Measurements from ENCODE around the gene STK32A. TPM values are rescaled to one million over a fixed set of nuclear protein-coding genes. Genes with fewer than 3 reads are reported as not detected.
A peak's percentile ranks its signal among the peaks of the same experiment; 100 is the strongest.

Gene STK32A
- total RNA-seq, 1 experiment from 2014 or later = 0.16 TPM

- no peaks in the 10 kb centered on the region for H3K27me3 Mint-ChIP-seq (ENCODE audit: insufficient read depth, unreplicated experiment)
- H3K27ac Mint-ChIP-seq (ENCODE audit: unreplicated experiment) = peak overlapping the region; percentile 79
- ChIA-PET POLR2A (interaction anchor here (0.5 kb wide), 1 partner anchor 48 kb away, joined by 4 read pairs; no protein-coding TSS in a partner anchor), CTCF (interaction anchor here (1.1 kb wide), 1 partner anchor 32 kb away, joined by 5 read pairs; no protein-coding TSS in a partner anchor)
- BruUV-seq (replicated peaks) = no TSS peak
- no peak overlapping the region for H3K4me3 ChIP-seq (ENCODE audit: low read depth, low read length)
- DNase-seq = peak; percentile 64 to 70
- H3K36me3 ChIP-seq (ENCODE audit: control insufficient read depth, insufficient read depth, low read length) = no peaks in the 10 kb centered on the region
- H3K4me1 Mint-ChIP-seq (ENCODE audit: low read depth, unreplicated experiment) = peaks cover 35% of the 10 kb centered on the region
- no peaks in the 10 kb centered on the region for H3K9me3 ChIP-seq
- no peaks in the 10 kb centered on the region for H3K27me3 ChIP-seq (replicated peaks; ENCODE audit: control insufficient read depth, insufficient read depth, low read length)
- no peak overlapping the region for H3K4me3 Mint-ChIP-seq (ENCODE audit: unreplicated experiment)
- H3K4me1 ChIP-seq = peaks cover 50% of the 10 kb centered on the region
- peaks cover 65% of the 10 kb centered on the region for H3K36me3 Mint-ChIP-seq (ENCODE audit: insufficient read depth, unreplicated experiment)
- H3K9me3 Mint-ChIP-seq (ENCODE audit: unreplicated experiment) = peaks cover 10% of the 10 kb centered on the region
- no peak for TF ChIP-seq CTCF (IDR thresholded peaks at IDR 0.05; ENCODE audit: insufficient read depth in 1 of 2, low read depth in 1 of 2, low read length in 1 of 2, severe bottlenecking in 1 of 2, unreplicated experiment in 1 of 2)
- intact Hi-C loops (cut with micrococcal nuclease; ENCODE audit: unreplicated experiment) = loop anchor here (1.0 to 10.0 kb wide), 4 partner anchors 32 to 435 kb away; partner anchors contain the start of gene SPINK1
These were observed 165.4 kb downstream of the STK32A start for GRCh38 chr5:147400126-147400809.

- no peaks in the 10 kb centered on the region for H3K27me3 ChIP-seq (replicated peaks; ENCODE audit: control insufficient read depth, insufficient read depth, low read length)
- H3K27me3 Mint-ChIP-seq (ENCODE audit: insufficient read depth, unreplicated experiment) = no peaks in the 10 kb centered on the region
- peaks cover 30% of the 10 kb centered on the region for H3K4me1 Mint-ChIP-seq (ENCODE audit: low read depth, unreplicated experiment)
- H3K4me1 ChIP-seq = peaks cover 53% of the 10 kb centered on the region
- H3K9me3 ChIP-seq = no peaks in the 10 kb centered on the region
- CTCF ChIA-PET = interaction anchor here (1.1 kb wide), 1 partner anchor 32 kb away, joined by 5 read pairs; no protein-coding TSS in a partner anchor
- H3K36me3 ChIP-seq (ENCODE audit: control insufficient read depth, insufficient read depth, low read length) = no peaks in the 10 kb centered on the region
- peaks cover 60% of the 10 kb centered on the region for H3K36me3 Mint-ChIP-seq (ENCODE audit: insufficient read depth, unreplicated experiment)
- H3K9me3 Mint-ChIP-seq (ENCODE audit: unreplicated experiment) = peaks cover 4% of the 10 kb centered on the region
- H3K4me3 Mint-ChIP-seq (ENCODE audit: unreplicated experiment) = no peak overlapping the region
- intact Hi-C loops (cut with micrococcal nuclease; ENCODE audit: unreplicated experiment) = loop anchor here (1.0 to 10.0 kb wide), 4 partner anchors 31 to 434 kb away; partner anchors contain the start of gene SPINK1
- no TSS peak for BruUV-seq (replicated peaks)
- H3K4me3 ChIP-seq (ENCODE audit: low read depth, low read length) = no peak overlapping the region
- H3K27ac Mint-ChIP-seq (ENCODE audit: unreplicated experiment) = peak overlapping the region; percentile 79
- POLR2A ChIA-PET = interaction anchor here (0.5 kb wide), 1 partner anchor 47 kb away, joined by 4 read pairs; no protein-coding TSS in a partner anchor
- no peak for TF ChIP-seq CTCF (IDR thresholded peaks at IDR 0.05; ENCODE audit: insufficient read depth in 1 of 2, low read depth in 1 of 2, low read length in 1 of 2, severe bottlenecking in 1 of 2, unreplicated experiment in 1 of 2)
- no peak for DNase-seq
These were observed 166.1 kb downstream of the STK32A start for GRCh38 chr5:147400881-147401280.

- Histone ChIP-seq H3K36me3 (ENCODE audit: control insufficient read depth, insufficient read depth, low read length) (no peaks in the 10 kb centered on the region), H3K27me3 (replicated peaks; ENCODE audit: control insufficient read depth, insufficient read depth, low read length) (no peaks in the 10 kb centered on the region), H3K4me3 (ENCODE audit: low read depth, low read length) (no peak overlapping the region), H3K4me1 (peaks cover 83% of the 10 kb centered on the region), H3K9me3 (no peaks in the 10 kb centered on the region)
- H3K4me3 Mint-ChIP-seq (ENCODE audit: unreplicated experiment) = no peak overlapping the region
- no peaks in the 10 kb centered on the region for H3K9me3 Mint-ChIP-seq (ENCODE audit: unreplicated experiment)
- no peak for TF ChIP-seq CTCF (IDR thresholded peaks at IDR 0.05; ENCODE audit: insufficient read depth in 1 of 2, low read depth in 1 of 2, low read length in 1 of 2, severe bottlenecking in 1 of 2, unreplicated experiment in 1 of 2)
- intact Hi-C loops (cut with micrococcal nuclease; ENCODE audit: unreplicated experiment) = loop anchor here (5.0 to 10.0 kb wide), 2 partner anchors 173 to 431 kb away; partner anchors contain the start of gene SPINK1
- BruUV-seq (replicated peaks) = no TSS peak
- peaks cover 43% of the 10 kb centered on the region for H3K4me1 Mint-ChIP-seq (ENCODE audit: low read depth, unreplicated experiment)
- no peak for DNase-seq
- peak overlapping the region; percentile 74 for H3K27ac Mint-ChIP-seq (ENCODE audit: unreplicated experiment)
- ChIA-PET CTCF (no interaction called here), POLR2A (no interaction called here)
- H3K36me3 Mint-ChIP-seq (ENCODE audit: insufficient read depth, unreplicated experiment) = peaks cover 55% of the 10 kb centered on the region
- no peaks in the 10 kb centered on the region for H3K27me3 Mint-ChIP-seq (ENCODE audit: insufficient read depth, unreplicated experiment)
These were observed 169.1 kb downstream of the STK32A start for GRCh38 chr5:147403651-147404640.

Measured in Caco-2 (cell line).